BLaER1 (cell line): Measurements from ENCODE around the gene TMOD1.

ENCODE experiments used
- H3K27ac ChIP-seq: shearing (Covaris generic); formaldehyde crosslinking; 2 replicates; pipeline ENCODE4 v1.8.1; 2022
- H3K27me3 ChIP-seq: shearing (Covaris generic); formaldehyde crosslinking; 2 replicates; pipeline ENCODE4 v1.8.1; 2022
- H3K36me3 ChIP-seq: shearing (Covaris generic); formaldehyde crosslinking; 2 replicates; pipeline ENCODE4 v1.8.1; 2022
- H3K4me1 ChIP-seq: shearing (Covaris generic); formaldehyde crosslinking; 2 replicates; pipeline ENCODE4 v1.8.1; 2022
- H3K4me2 ChIP-seq: shearing (Covaris generic); formaldehyde crosslinking; 2 replicates; pipeline ENCODE4 v1.8.1; 2022
- H3K4me3 ChIP-seq: shearing (Covaris generic); formaldehyde crosslinking; 2 replicates; pipeline ENCODE4 v1.8.1; 2022
- H3K9ac ChIP-seq: shearing (Covaris generic); formaldehyde crosslinking; 2 replicates; pipeline ENCODE4 v1.8.1; 2022
- H3K9me3 ChIP-seq: shearing (Covaris generic); formaldehyde crosslinking; 2 replicates; pipeline ENCODE4 v1.8.1; 2022
- H4K20me1 ChIP-seq: shearing (Covaris generic); formaldehyde crosslinking; 2 replicates; pipeline ENCODE4 v1.8.1; 2022
- Cebpa-rat ChIP-seq: shearing (Covaris generic); IDR thresholded peaks from 2 replicates; pipeline ENCODE4 v1.8.1; 2022

TMOD1 gene

DNA sequence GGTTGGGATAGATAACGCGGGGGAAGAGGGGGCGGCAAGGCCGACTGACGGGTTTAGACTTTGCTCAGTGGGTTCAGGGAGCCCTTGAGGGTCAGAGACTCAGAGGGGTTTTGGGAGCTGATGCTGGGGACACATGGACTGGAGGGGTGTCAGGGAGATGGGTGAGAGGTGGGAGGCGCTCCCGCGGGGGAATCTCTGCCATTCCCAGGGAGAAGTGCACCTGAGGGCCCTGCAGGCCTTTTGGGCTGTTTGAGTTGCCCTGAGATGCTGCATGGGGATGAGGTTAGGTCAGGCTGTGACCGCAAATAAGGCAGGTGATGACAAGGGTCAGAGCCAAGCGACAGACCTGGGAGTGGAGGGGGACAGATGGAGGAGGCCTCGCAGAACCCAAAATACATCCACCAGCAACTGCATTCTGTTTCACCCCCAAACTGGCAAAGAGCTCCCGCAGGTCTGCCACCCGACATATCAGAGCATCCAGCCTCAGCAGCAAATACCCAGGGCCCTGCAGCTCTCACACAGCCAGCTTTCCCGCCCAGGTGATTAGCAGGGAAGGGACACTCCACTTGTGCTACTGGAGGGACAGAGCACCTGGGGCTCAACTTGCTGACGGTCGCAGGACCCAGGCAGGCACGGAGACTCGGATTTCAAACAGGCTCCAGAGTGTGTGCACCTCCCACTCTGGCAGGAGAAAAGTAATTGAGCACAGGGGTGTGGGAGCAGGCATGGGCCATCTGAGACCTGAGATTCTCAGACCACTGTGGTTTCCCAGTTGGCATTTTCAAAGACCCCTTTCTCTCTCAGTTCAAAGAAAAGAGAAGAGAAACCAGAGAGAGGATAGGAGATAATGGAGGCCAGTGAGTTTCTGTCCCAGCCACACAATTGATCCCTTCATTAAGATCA is 26.4 kb downstream of the TMOD1 start:
- Histone ChIP-seq H3K27me3 (peaks cover 6% of the 10 kb centered on the region; the same call in 1 of the 2 replicates), H3K9ac (no peak overlapping the region), H3K9me3 (no peaks in the 10 kb centered on the region), H3K36me3 (no peaks in the 10 kb centered on the region), H4K20me1 (no peaks in the 10 kb centered on the region), H3K27ac (no peak overlapping the region), H3K4me3 (no peak overlapping the region), H3K4me2 (no peak overlapping the region), H3K4me1 (peaks cover 8% of the 10 kb centered on the region)
- no peak for TF ChIP-seq Cebpa-rat

DNA sequence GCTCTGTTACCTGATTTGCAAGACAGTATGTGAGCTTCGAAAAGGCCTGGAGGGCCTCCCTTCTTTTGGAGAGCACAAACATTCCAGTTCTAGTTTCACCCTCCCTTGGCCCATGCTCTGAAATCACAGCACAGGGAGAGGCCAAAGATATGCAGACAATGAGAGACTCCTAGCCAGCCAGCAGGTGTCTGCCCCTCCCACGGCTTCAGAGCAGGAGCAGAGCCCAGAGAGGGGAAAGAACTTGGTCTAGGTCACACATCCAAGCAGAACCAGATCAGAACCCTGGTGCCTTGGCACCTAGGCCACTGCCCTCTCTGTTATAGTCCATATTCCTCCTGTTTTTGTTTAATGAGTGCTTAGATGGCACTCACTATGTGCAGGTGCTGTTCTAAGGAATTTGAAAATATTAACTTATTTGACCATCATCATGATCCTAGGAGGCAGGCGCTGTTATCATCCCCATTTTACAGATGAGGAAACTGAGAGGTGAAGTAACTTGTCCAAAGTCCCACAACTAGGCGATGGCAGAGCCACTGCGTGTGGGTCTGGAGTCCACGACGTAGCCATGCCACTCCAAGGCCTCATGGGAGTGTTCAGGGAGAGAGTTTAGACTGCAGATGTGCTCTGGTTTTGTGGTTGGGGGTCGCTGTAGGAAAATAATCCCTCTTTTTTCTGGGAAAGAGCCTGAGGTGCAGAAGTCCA is 27.2 kb downstream of the TMOD1 start:
- Histone ChIP-seq H4K20me1 (no peaks in the 10 kb centered on the region), H3K4me1 (peaks cover 8% of the 10 kb centered on the region), H3K27me3 (peaks cover 6% of the 10 kb centered on the region; the same call in 1 of the 2 replicates), H3K27ac (no peak overlapping the region), H3K9ac (no peak overlapping the region), H3K4me3 (no peak overlapping the region), H3K9me3 (no peaks in the 10 kb centered on the region), H3K4me2 (no peak overlapping the region), H3K36me3 (no peaks in the 10 kb centered on the region)
- TF ChIP-seq Cebpa-rat: no peak

DNA sequence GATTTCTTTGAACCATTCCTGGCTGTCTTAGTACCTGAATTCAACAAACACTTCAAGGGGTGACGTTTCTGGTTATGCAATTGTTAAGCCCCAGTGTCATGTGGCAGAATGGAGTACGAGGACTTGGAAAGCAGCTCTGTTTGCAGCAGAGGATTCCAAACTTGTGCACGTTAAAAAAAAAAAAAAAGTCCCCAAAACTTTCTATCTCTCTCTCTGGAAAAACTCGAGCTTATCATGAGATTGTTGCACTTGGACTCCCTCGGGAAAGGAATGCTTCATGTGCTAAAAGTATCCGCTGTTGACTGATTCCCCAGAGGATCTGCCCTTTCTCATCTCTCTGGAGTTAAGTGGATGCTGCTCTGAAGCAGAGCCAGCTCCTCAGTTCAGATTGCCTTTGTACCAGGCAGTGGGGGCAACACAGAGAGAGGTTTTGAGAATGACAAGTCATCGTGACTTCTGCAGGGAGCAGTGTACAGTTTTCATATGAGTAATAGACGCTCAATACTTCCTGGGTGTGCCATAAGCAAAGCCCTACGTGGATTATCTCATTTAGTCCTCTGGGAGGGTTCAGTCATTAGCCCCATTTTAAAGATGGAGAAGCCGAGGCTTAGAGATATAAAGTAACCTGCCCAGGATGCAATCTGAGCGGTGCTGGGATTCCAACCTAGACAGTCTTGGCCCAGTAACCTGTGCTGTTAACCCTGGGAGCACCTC is 28.1 kb downstream of the TMOD1 start:
- H3K27me3 ChIP-seq: peaks cover 6% of the 10 kb centered on the region; the same call in 1 of the 2 replicates
- TF ChIP-seq Cebpa-rat: no peak
- H3K9ac ChIP-seq: no peak overlapping the region
- H3K4me2 ChIP-seq: peak overlapping the region; percentile 15
- no peaks in the 10 kb centered on the region for H4K20me1 ChIP-seq
- H3K27ac ChIP-seq: no peak overlapping the region
- no peak overlapping the region for H3K4me3 ChIP-seq
- H3K4me1 ChIP-seq: peaks cover 8% of the 10 kb centered on the region
- no peaks in the 10 kb centered on the region for H3K9me3 ChIP-seq
- H3K36me3 ChIP-seq: no peaks in the 10 kb centered on the region

GRCh38 chr9:97531888-97532376 is 30.5 kb downstream of the TMOD1 start:
- Histone ChIP-seq H4K20me1 (no peaks in the 10 kb centered on the region), H3K4me2 (no peak overlapping the region), H3K9ac (no peak overlapping the region), H3K27ac (no peak overlapping the region), H3K9me3 (no peaks in the 10 kb centered on the region), H3K36me3 (no peaks in the 10 kb centered on the region), H3K4me3 (no peak overlapping the region), H3K27me3 (peaks cover 6% of the 10 kb centered on the region; the same call in 1 of the 2 replicates), H3K4me1 (peaks cover 8% of the 10 kb centered on the region)
- no peak for TF ChIP-seq Cebpa-rat

DNA sequence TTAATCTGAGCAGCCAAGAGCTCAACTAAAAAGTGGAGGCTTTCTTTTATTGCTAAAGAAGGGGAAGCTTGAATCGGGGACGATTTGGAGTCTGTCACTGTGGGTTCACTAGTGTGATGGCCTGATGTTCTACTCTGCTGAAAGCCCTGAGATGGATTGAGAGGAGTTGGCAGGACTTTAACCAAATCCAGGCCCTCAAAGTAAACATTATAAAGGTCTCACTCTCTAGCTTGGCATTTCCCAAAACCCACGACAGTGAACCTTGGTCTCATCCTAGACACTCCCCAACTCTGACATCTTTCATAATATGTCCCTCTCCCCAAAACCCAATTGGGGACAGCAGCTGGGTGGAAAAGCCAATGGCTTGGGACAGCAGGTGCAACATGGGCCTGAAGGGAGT is 32.7 kb downstream of the TMOD1 start:
- TF ChIP-seq Cebpa-rat: no peak
- no peaks in the 10 kb centered on the region for H3K27me3 ChIP-seq
- peaks cover 7% of the 10 kb centered on the region for H3K4me1 ChIP-seq
- no peak overlapping the region for H3K4me2 ChIP-seq
- H3K27ac ChIP-seq: no peak overlapping the region
- no peaks in the 10 kb centered on the region for H4K20me1 ChIP-seq
- no peaks in the 10 kb centered on the region for H3K36me3 ChIP-seq
- H3K9me3 ChIP-seq: no peaks in the 10 kb centered on the region
- H3K4me3 ChIP-seq: no peak overlapping the region
- no peak overlapping the region for H3K9ac ChIP-seq

- H3K4me2 ChIP-seq: no peak overlapping the region
- TF ChIP-seq Cebpa-rat: no peak
- H3K4me3 ChIP-seq: no peak overlapping the region
- no peaks in the 10 kb centered on the region for H4K20me1 ChIP-seq
- no peaks in the 10 kb centered on the region for H3K27me3 ChIP-seq
- H3K36me3 ChIP-seq: no peaks in the 10 kb centered on the region
- H3K4me1 ChIP-seq: no peaks in the 10 kb centered on the region
- no peak overlapping the region for H3K27ac ChIP-seq
- no peaks in the 10 kb centered on the region for H3K9me3 ChIP-seq
- no peak overlapping the region for H3K9ac ChIP-seq
Observed at GRCh38 chr9:97534961-97535594, 33.6 kb downstream of the TMOD1 start.

GRCh38 chr9:97535771-97536170 is 34.3 kb downstream of the TMOD1 start:
- Histone ChIP-seq H3K27me3 (no peaks in the 10 kb centered on the region), H3K4me1 (no peaks in the 10 kb centered on the region), H3K4me3 (no peak overlapping the region), H3K27ac (no peak overlapping the region), H3K36me3 (no peaks in the 10 kb centered on the region), H4K20me1 (no peaks in the 10 kb centered on the region), H3K9me3 (no peaks in the 10 kb centered on the region), H3K9ac (no peak overlapping the region), H3K4me2 (no peak overlapping the region)
- TF ChIP-seq Cebpa-rat: no peak

DNA sequence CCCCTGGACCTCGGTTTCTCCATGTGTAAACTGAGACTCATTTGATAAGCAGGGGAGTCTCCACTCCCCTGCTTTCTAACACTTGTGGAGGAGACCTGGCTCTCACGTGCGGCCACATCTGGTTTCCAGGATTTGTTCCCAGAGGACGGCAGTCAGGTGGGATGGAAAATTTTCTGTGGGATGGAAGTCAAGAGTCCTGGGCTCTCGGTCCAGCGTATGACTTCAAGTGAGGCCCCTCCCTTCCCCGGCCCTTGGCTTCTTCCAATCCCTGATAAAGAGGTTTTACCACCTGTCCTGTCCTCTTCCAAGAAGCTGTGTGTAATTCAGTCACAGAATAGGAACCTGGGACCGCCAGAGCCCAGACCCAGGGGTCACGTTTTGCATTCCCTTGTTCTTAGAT is 35.0 kb downstream of the TMOD1 start:
- TF ChIP-seq Cebpa-rat: no peak
- no peaks in the 10 kb centered on the region for H3K36me3 ChIP-seq
- H3K9ac ChIP-seq: no peak overlapping the region
- no peaks in the 10 kb centered on the region for H4K20me1 ChIP-seq
- no peak overlapping the region for H3K4me2 ChIP-seq
- no peaks in the 10 kb centered on the region for H3K4me1 ChIP-seq
- no peaks in the 10 kb centered on the region for H3K27me3 ChIP-seq
- H3K4me3 ChIP-seq: no peak overlapping the region
- H3K9me3 ChIP-seq: no peaks in the 10 kb centered on the region
- no peak overlapping the region for H3K27ac ChIP-seq

GRCh38 chr9:97543561-97543960 is 42.1 kb downstream of the TMOD1 start:
- no peaks in the 10 kb centered on the region for H3K27me3 ChIP-seq
- H4K20me1 ChIP-seq: no peaks in the 10 kb centered on the region
- no peaks in the 10 kb centered on the region for H3K9me3 ChIP-seq
- no peaks in the 10 kb centered on the region for H3K4me1 ChIP-seq
- no peak overlapping the region for H3K4me3 ChIP-seq
- no peak overlapping the region for H3K9ac ChIP-seq
- H3K4me2 ChIP-seq: no peak overlapping the region
- no peak for TF ChIP-seq Cebpa-rat
- H3K36me3 ChIP-seq: no peaks in the 10 kb centered on the region
- no peak overlapping the region for H3K27ac ChIP-seq
